Lower leg skin (tissue), 4 donors: ENCODE data around the gene HCN4. TPM values are rescaled to one million over a fixed set of nuclear protein-coding genes. Genes with fewer than 3 reads are reported as not detected.

ENCODE experiments used
- DNase-seq, 2 donors: peaks; one replicate each; pipeline ENCODE4 v3.0.0-alpha.2; 2019; ENCODE audit warnings: low spot score in 2 of 2
- H3K4me3 ChIP-seq: fragments of 200-600 bp; sonication (generic); 2 replicates; pipeline ENCODE4 v1.5.1; 2017; ENCODE audit warnings: mild to moderate bottlenecking, low read depth; ENCODE audit not compliant: poor library complexity, severe bottlenecking
- CTCF ChIP-seq, 3 donors: fragments of 450-650 bp; IDR thresholded peaks; one replicate each; pipeline ENCODE4 v1.5.1; 2016; ENCODE audit warnings: antibody characterized with exemption in 3 of 3, mild to moderate bottlenecking in 3 of 3, moderate library complexity in 2 of 3
- POLR2A ChIP-seq, 2 donors: fragments of 450-650 bp; IDR thresholded peaks; one replicate each; pipeline ENCODE4 v1.6.1; 2016 to 2017; ENCODE audit warnings: antibody characterized with exemption in 2 of 2, mild to moderate bottlenecking in 1 of 2, moderate library complexity in 1 of 2
- WGBS, 2 donors: methylation state at CpG; one replicate each; pipeline ENCODE4 v1.1.5; 2018; 5-methylcytosine and 5-hydroxymethylcytosine counted together
- intact Hi-C: fragments of 100-400 bp; cut with DNase I; formaldehyde crosslinking; loops from one replicate; pipeline ENCODE4 v1.15.0; 2023; ENCODE audit warnings: low total_unique reads
- total RNA-seq, 4 donors: library from RNA; depleted of rRNA; stranded (reverse); fragments of >200 nt; gene quantifications; one replicate each; pipeline ENCODE4 v1.1.0, GENCODE V29; 2016

HCN4 gene
- total RNA-seq, 4 donors from 2014 or later = 0.03 to 0.05 (median 0.04) TPM; not detected in 1

GRCh38 chr15:73344056-73344455, 24.7 kb downstream of the HCN4 start:
- 85 to 100% methylated on average over 3 of the region's 3 CpGs for WGBS, 2 donors
- DNase-seq = no peak
- H3K4me3 ChIP-seq = no peak overlapping the region
- TF ChIP-seq POLR2A (IDR thresholded peaks at IDR 0.05) (no peak), CTCF (IDR thresholded peaks at IDR 0.05) (no peak)
- intact Hi-C loops = no loop called here

- no peak for TF ChIP-seq CTCF (IDR thresholded peaks at IDR 0.05)
- no peak for TF ChIP-seq POLR2A (IDR thresholded peaks at IDR 0.05)
- DNase-seq = no peak
- WGBS, 2 donors = 71 to 78% methylated on average over 14 of the region's 14 CpGs
- intact Hi-C loops = no loop called here
- H3K4me3 ChIP-seq = no peak overlapping the region
Observed at GRCh38 chr15:73341886-73342600, 26.7 kb downstream of the HCN4 start.

- H3K4me3 ChIP-seq = no peak overlapping the region
- TF ChIP-seq CTCF (IDR thresholded peaks at IDR 0.05) (no peak), POLR2A (IDR thresholded peaks at IDR 0.05) (no peak)
- WGBS, 2 donors = 74 to 85% methylated on average over 9 of the region's 9 CpGs
- intact Hi-C loops = no loop called here
- no peak for DNase-seq
Observed at GRCh38 chr15:73340502-73341192, 28.1 kb downstream of the HCN4 start.

- 78 to 80% methylated on average over 9 of the region's 9 CpGs for WGBS, 2 donors
- DNase-seq = no peak
- H3K4me3 ChIP-seq = no peak overlapping the region
- TF ChIP-seq POLR2A (IDR thresholded peaks at IDR 0.05) = no peak
- no peak for TF ChIP-seq CTCF (IDR thresholded peaks at IDR 0.05)
- intact Hi-C loops = loop anchor here (10.0 kb wide), 1 partner anchor 1226 kb away; no protein-coding TSS in a partner anchor
Observed at GRCh38 chr15:73338606-73339374, 30.0 kb downstream of the HCN4 start.

- TF ChIP-seq CTCF (IDR thresholded peaks at IDR 0.05) = no peak
- TF ChIP-seq POLR2A (IDR thresholded peaks at IDR 0.05) = no peak
- intact Hi-C loops = loop anchor here (10.0 kb wide), 1 partner anchor 1227 kb away; no protein-coding TSS in a partner anchor
- no peak overlapping the region for H3K4me3 ChIP-seq
- no peak for DNase-seq
- WGBS, 2 donors = 86 to 88% methylated on average over 6 of the region's 6 CpGs
Observed at GRCh38 chr15:73338058-73338457, 30.7 kb downstream of the HCN4 start.
